MCF 10A (cell line): Measurements from ENCODE around the gene CRB2. TPM values are rescaled to one million over a fixed set of nuclear protein-coding genes. Genes with fewer than 3 reads are reported as not detected.

Source experiments
- BruUV-seq: library from RNA; stranded (reverse); fragments of 400-500 nt; replicated peaks from 2 replicates; lab custom pipeline; 2021; lab: Mats Ljungman, UMichigan
- CTCF ChIA-PET: fragments of 300-600 bp; sonication (Branson Sonifier 250); formaldehyde crosslinking; extraction: SDS; loops from one replicate; lab custom pipeline; 2021; ENCODE audit warnings: antibody characterized with exemption, inconsistent platforms; lab: Yijun Ruan, JAX
- POLR2A ChIA-PET: fragments of 300-600, 350-650 bp; sonication (Branson Sonifier 250); formaldehyde crosslinking; extraction: SDS; loops from one replicate; lab custom pipeline; 2020; ENCODE audit warnings: antibody characterized with exemption, inconsistent platforms; lab: Yijun Ruan, JAX
- DNase-seq: peaks from one replicate; pipeline ENCODE4 v3.0.0-alpha.2; 2018; ENCODE audit not compliant: unreplicated experiment
- H3K27ac Mint-ChIP-seq: one replicate; pipeline ENCODE4 v1.8.0; 2022; ENCODE audit warnings: mild to moderate bottlenecking, low read depth, mixed read lengths; ENCODE audit not compliant: unreplicated experiment
- H3K27me3 Mint-ChIP-seq: one replicate; pipeline ENCODE4 v1.8.0; 2022; ENCODE audit warnings: mixed read lengths; ENCODE audit not compliant: insufficient read depth, unreplicated experiment
- H3K36me3 Mint-ChIP-seq: one replicate; pipeline ENCODE4 v1.8.0; 2022; ENCODE audit warnings: mild to moderate bottlenecking, moderate library complexity, mixed read lengths; ENCODE audit not compliant: insufficient read depth, unreplicated experiment
- H3K4me1 Mint-ChIP-seq: one replicate; pipeline ENCODE4 v1.8.0; 2022; ENCODE audit warnings: mixed read lengths; ENCODE audit not compliant: insufficient read depth, unreplicated experiment
- H3K4me3 Mint-ChIP-seq: one replicate; pipeline ENCODE4 v1.8.0; 2022; ENCODE audit warnings: mild to moderate bottlenecking, moderate library complexity, mixed read lengths; ENCODE audit not compliant: unreplicated experiment
- H3K9me3 Mint-ChIP-seq: one replicate; pipeline ENCODE4 v1.8.0; 2022; ENCODE audit warnings: mixed read lengths; ENCODE audit not compliant: unreplicated experiment
- CTCF ChIP-seq: fragments of 200-600 bp; IDR thresholded peaks from one replicate; pipeline ENCODE4 v1.8.0; 2022; ENCODE audit warnings: antibody characterized with exemption, mild to moderate bottlenecking; ENCODE audit not compliant: unreplicated experiment
- intact Hi-C: fragments of 100-400 bp; cut with micrococcal nuclease; formaldehyde crosslinking; loops from 2 replicates; pipeline ENCODE4 v1.14.1; 2022
- total RNA-seq: library from RNA; stranded (reverse); gene quantifications from 2 replicates; pipeline ENCODE4 v1.2.3, GENCODE V29; 2022

CRB2 gene
- total RNA-seq, 1 experiment from 2014 or later = not detected

- intact Hi-C loops = no loop called here
- TF ChIP-seq CTCF = no peak
- CTCF ChIA-PET = interaction anchor here (1.1 to 2.0 kb wide), 4 partner anchors 9 to 264 kb away, joined by 5 to 8 read pairs (median 6); no protein-coding TSS in a partner anchor
- H3K27me3 Mint-ChIP-seq = peaks cover 5% of the 10 kb centered on the region
- no peaks in the 10 kb centered on the region for H3K36me3 Mint-ChIP-seq
- POLR2A ChIA-PET = no interaction called here
- no TSS peak for BruUV-seq
- no peak overlapping the region for H3K27ac Mint-ChIP-seq
- H3K4me3 Mint-ChIP-seq = no peak overlapping the region
- DNase-seq = no peak
- peaks cover 12% of the 10 kb centered on the region for H3K4me1 Mint-ChIP-seq
- H3K9me3 Mint-ChIP-seq = no peaks in the 10 kb centered on the region
These were observed 10.4 kb upstream of the CRB2 start for GRCh38 chr9:123345567-123345955.

GRCh38 chr9:123346026-123346425, 10.0 kb upstream of the CRB2 start:
- no peak for DNase-seq
- intact Hi-C loops = no loop called here
- no peak for TF ChIP-seq CTCF
- Mint-ChIP-seq H3K4me1 (peaks cover 9% of the 10 kb centered on the region), H3K27me3 (peaks cover 10% of the 10 kb centered on the region), H3K27ac (no peak overlapping the region), H3K9me3 (no peaks in the 10 kb centered on the region), H3K36me3 (no peaks in the 10 kb centered on the region), H3K4me3 (no peak overlapping the region)
- ChIA-PET POLR2A (no interaction called here), CTCF (interaction anchor here (1.1 to 1.5 kb wide), 2 partner anchors 8 to 264 kb away, joined by 7 to 8 read pairs; no protein-coding TSS in a partner anchor)
- no TSS peak for BruUV-seq

- H3K27me3 Mint-ChIP-seq = peaks cover 15% of the 10 kb centered on the region
- H3K27ac Mint-ChIP-seq = no peak overlapping the region
- no peak for TF ChIP-seq CTCF
- no peaks in the 10 kb centered on the region for H3K9me3 Mint-ChIP-seq
- ChIA-PET CTCF (no interaction called here), POLR2A (no interaction called here)
- DNase-seq = no peak
- H3K4me3 Mint-ChIP-seq = no peak overlapping the region
- no TSS peak for BruUV-seq
- H3K36me3 Mint-ChIP-seq = no peaks in the 10 kb centered on the region
- intact Hi-C loops = no loop called here
- H3K4me1 Mint-ChIP-seq = peaks cover 9% of the 10 kb centered on the region
These were observed 9.2 kb upstream of the CRB2 start for GRCh38 chr9:123346826-123347225.

GRCh38 chr9:123347289-123348060, 8.5 kb upstream of the CRB2 start:
- TF ChIP-seq CTCF = no peak
- ChIA-PET POLR2A (no interaction called here), CTCF (interaction anchor here (1.2 to 3.8 kb wide), 7 partner anchors 142 to 270 kb away, joined by 3 to 88 read pairs (median 23); no protein-coding TSS in a partner anchor)
- no peak for DNase-seq
- no peaks in the 10 kb centered on the region for H3K36me3 Mint-ChIP-seq
- no TSS peak for BruUV-seq
- intact Hi-C loops = no loop called here
- peaks cover 9% of the 10 kb centered on the region for H3K4me1 Mint-ChIP-seq
- H3K27me3 Mint-ChIP-seq = peaks cover 19% of the 10 kb centered on the region
- H3K4me3 Mint-ChIP-seq = no peak overlapping the region
- no peaks in the 10 kb centered on the region for H3K9me3 Mint-ChIP-seq
- no peak overlapping the region for H3K27ac Mint-ChIP-seq
